Measurements from ENCODE around the gene MRPL18.

MRPL18 gene

DNA sequence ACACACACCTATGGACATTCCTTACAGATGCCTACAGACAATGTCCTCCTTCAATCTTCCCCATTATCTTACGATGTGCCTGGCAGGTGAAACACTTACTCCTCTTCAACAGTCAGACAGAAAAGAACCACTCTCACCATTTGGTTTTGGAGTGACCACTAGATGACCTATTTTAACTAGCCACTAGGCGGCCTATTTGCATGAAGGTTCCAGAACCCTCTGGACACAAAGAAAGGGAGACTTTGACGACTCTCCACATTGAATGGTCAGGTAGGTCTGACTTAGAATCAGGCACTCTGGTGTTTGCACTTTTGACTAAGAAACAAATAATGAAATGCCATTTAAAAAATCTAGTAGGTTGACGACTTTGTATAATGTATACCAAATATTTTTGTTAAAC lies 51.8 kb downstream of the MRPL18 start:
- DNase-seq (ENCODE audit: low read depth) = no peak
- no peak overlapping the region for H3K4me3 ChIP-seq (ENCODE audit: control insufficient read depth, low read depth, low read length)
- TF ChIP-seq, protein P1, sequence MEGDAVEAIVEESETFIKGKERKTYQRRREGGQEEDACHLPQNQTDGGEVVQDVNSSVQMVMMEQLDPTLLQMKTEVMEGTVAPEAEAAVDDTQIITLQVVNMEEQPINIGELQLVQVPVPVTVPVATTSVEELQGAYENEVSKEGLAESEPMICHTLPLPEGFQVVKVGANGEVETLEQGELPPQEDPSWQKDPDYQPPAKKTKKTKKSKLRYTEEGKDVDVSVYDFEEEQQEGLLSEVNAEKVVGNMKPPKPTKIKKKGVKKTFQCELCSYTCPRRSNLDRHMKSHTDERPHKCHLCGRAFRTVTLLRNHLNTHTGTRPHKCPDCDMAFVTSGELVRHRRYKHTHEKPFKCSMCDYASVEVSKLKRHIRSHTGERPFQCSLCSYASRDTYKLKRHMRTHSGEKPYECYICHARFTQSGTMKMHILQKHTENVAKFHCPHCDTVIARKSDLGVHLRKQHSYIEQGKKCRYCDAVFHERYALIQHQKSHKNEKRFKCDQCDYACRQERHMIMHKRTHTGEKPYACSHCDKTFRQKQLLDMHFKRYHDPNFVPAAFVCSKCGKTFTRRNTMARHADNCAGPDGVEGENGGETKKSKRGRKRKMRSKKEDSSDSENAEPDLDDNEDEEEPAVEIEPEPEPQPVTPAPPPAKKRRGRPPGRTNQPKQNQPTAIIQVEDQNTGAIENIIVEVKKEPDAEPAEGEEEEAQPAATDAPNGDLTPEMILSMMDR (IDR thresholded peaks at IDR 0.05; ENCODE audit: control insufficient read depth, insufficient read depth, low read depth, low read length, missing control alignments) = peak; percentile 46

DNA sequence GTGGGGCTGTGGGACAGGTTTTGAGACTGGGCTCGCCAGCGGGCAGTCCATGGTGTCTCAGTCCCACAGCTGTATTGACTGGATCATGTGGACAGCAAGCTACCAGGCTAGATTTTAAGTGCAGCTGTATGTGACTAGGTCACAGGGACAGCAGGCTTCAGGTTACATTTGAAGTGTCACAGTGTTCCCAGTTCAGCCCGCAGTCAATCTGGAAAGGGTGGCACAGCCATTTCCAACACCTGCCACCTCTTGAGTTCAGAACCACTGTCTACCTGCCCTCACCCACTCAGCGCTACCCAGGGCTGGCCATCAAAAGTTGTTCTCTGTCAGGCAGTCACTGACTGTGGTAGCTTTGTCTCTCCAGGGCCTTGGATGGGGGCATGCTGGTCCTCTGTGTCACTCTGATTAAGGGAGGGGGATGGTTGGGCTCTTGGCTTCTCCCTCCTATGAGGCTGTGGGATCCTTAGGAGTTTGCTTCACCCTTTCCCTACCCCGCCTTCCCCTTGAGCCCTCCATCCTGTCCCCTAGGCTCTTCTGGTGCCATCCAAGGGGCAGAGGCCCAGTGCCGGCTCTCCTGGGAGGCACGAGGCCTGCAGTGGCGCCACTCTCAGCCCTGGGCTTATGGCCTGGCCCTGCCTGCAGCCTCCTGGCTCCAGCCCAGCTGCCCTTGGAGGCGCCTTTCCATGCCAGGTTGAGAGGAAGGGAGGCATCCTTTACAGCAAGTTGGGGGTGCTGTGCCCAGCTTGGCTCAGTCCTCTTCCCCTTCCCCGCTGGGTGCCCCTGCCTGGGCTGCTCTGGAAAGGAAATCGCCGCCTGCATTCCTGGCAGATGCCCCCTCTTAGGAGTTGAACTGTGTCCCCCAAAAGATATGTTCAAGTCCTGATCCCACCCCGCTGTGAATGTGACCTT lies 54.7 kb downstream of the MRPL18 start:
- TF ChIP-seq, protein P1 (IDR thresholded peaks at IDR 0.05; ENCODE audit: control insufficient read depth, insufficient read depth, low read depth, low read length, missing control alignments) = no peak
- no peak overlapping the region for H3K4me3 ChIP-seq (ENCODE audit: control insufficient read depth, low read depth, low read length)
- no peak for DNase-seq (ENCODE audit: low read depth)
